OCI-LY1 (cell line): ENCODE measurements around the gene DHX8.

Experiments used
- H2AFZ ChIP-seq: fragments of 200-600 bp; sonication (generic), shearing (Covaris generic); 2 replicates; pipeline ENCODE4 v1.6.0; 2014; ENCODE audit warnings: antibody characterized with exemption, mild to moderate bottlenecking, low read length
- H3F3A ChIP-seq: fragments of 200-600 bp; sonication (generic), shearing (Covaris generic); 2 replicates; pipeline ENCODE4 v1.6.0; 2014; ENCODE audit warnings: mild to moderate bottlenecking, antibody characterized with exemption, low read length, moderate library complexity; ENCODE audit not compliant: insufficient read depth
- H3K27ac ChIP-seq: fragments of 200-600 bp; sonication (generic); 2 replicates; pipeline ENCODE4 v1.5.1; 2014; ENCODE audit warnings: low read length, mixed run types, mild to moderate bottlenecking, low read depth; ENCODE audit not compliant: poor library complexity, severe bottlenecking
- H3K27me3 ChIP-seq: fragments of 200-600 bp; sonication (generic); 2 replicates; pipeline ENCODE4 v1.6.0; 2014; ENCODE audit warnings: antibody characterized with exemption, mild to moderate bottlenecking, low read length, moderate library complexity; ENCODE audit not compliant: insufficient read depth
- H3K36me3 ChIP-seq: fragments of 200-600 bp; sonication (generic); 2 replicates; pipeline ENCODE4 v1.6.1; 2014; ENCODE audit warnings: mild to moderate bottlenecking, antibody characterized with exemption, low read length, moderate library complexity, mixed read lengths; ENCODE audit not compliant: insufficient read depth
- H3K4me1 ChIP-seq: fragments of 200-600 bp; sonication (generic); 2 replicates; pipeline ENCODE4 v1.5.1; 2014; ENCODE audit warnings: mild to moderate bottlenecking, low read length, moderate library complexity; ENCODE audit not compliant: insufficient read depth, severe bottlenecking
- H3K4me2 ChIP-seq: fragments of 200-600 bp; sonication (generic), shearing (Covaris generic); 2 replicates; pipeline ENCODE4 v1.6.1; 2014; ENCODE audit warnings: low read length
- H3K4me3 ChIP-seq: fragments of 200-600 bp; sonication (generic); 2 replicates; pipeline ENCODE4 v1.5.1; 2014; ENCODE audit warnings: low read length, low read depth, mild to moderate bottlenecking, mixed read lengths; ENCODE audit not compliant: poor library complexity, severe bottlenecking
- H3K79me2 ChIP-seq: fragments of 200-600 bp; shearing (Covaris generic); 2 replicates; pipeline ENCODE4 v1.6.1; 2016; ENCODE audit warnings: mixed run types, low read length, mixed read lengths; ENCODE audit not compliant: insufficient read depth
- H3K9ac ChIP-seq: fragments of 200-600 bp; sonication (generic), shearing (Covaris generic); 2 replicates; pipeline ENCODE4 v1.6.1; 2014; ENCODE audit warnings: mild to moderate bottlenecking, low read length, mixed read lengths
- H3K9me2 ChIP-seq: fragments of 200-600 bp; sonication (generic), shearing (Covaris generic); 2 replicates; pipeline ENCODE4 v1.6.1; 2014; ENCODE audit warnings: low read depth, mild to moderate bottlenecking, low read length, mixed read lengths
- H3K9me3 ChIP-seq: fragments of 200-600 bp; shearing (Covaris generic); 2 replicates; pipeline ENCODE4 v1.6.1; 2014; ENCODE audit warnings: low read length, mixed read lengths
- H4K20me1 ChIP-seq: fragments of 200-600 bp; sonication (generic), shearing (Covaris generic); 2 replicates; pipeline ENCODE4 v1.6.0; 2016; ENCODE audit warnings: mild to moderate bottlenecking, low read length; ENCODE audit not compliant: insufficient read depth
- EZH2 ChIP-seq: fragments of 200-600 bp; sonication (generic), shearing (Covaris generic); IDR thresholded peaks from 2 replicates; pipeline ENCODE4 v1.8.0; 2017; ENCODE audit warnings: borderline replicate concordance, mixed run types, mild to moderate bottlenecking, antibody characterized with exemption, low read length, moderate library complexity, mixed read lengths
- TF ChIP-seq, protein P1 (sequence below): fragments of 200-600 bp; sonication (generic), shearing (Covaris generic); IDR thresholded peaks from 2 replicates; pipeline ENCODE4 v1.5.1; 2017; ENCODE audit warnings: mild to moderate bottlenecking, antibody characterized with exemption, low read length, moderate library complexity, mixed read lengths

Gene DHX8

GRCh38 chr17:43453331-43453812 is 30.4 kb upstream of the DHX8 start:
- Histone ChIP-seq H3K9me3 (no peaks in the 10 kb centered on the region), H3K9me2 (no peaks in the 10 kb centered on the region), H3K27ac (no peak overlapping the region), H3K9ac (no peak overlapping the region), H3K4me1 (no peaks in the 10 kb centered on the region), H3K79me2 (no peaks in the 10 kb centered on the region), H2AFZ (no peak overlapping the region), H3K36me3 (no peaks in the 10 kb centered on the region), H4K20me1 (no peaks in the 10 kb centered on the region), H3K4me2 (no peak overlapping the region), H3K27me3 (no peaks in the 10 kb centered on the region), H3K4me3 (no peak overlapping the region), H3F3A (no peaks in the 10 kb centered on the region)
- no peak for TF ChIP-seq EZH2
- TF ChIP-seq, protein P1, sequence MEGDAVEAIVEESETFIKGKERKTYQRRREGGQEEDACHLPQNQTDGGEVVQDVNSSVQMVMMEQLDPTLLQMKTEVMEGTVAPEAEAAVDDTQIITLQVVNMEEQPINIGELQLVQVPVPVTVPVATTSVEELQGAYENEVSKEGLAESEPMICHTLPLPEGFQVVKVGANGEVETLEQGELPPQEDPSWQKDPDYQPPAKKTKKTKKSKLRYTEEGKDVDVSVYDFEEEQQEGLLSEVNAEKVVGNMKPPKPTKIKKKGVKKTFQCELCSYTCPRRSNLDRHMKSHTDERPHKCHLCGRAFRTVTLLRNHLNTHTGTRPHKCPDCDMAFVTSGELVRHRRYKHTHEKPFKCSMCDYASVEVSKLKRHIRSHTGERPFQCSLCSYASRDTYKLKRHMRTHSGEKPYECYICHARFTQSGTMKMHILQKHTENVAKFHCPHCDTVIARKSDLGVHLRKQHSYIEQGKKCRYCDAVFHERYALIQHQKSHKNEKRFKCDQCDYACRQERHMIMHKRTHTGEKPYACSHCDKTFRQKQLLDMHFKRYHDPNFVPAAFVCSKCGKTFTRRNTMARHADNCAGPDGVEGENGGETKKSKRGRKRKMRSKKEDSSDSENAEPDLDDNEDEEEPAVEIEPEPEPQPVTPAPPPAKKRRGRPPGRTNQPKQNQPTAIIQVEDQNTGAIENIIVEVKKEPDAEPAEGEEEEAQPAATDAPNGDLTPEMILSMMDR: no peak

DNA sequence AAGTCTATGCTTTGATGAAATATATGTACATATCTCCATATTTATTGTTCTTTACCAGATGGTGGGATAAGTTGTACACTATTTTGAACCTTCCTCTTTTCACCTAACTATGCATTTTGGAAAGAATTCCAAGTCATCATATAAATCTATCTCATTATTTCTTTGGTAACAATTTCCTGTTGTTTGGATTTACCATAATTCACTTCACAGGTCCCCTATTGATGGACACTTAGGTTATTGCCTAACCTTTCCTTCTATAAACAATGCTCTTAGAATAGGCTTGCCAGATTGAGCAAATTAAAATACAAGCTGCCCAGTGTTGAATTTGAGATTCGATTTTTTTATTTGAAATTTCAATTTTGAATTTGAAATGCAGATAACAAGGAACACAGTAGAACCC is 28.9 kb upstream of the DHX8 start:
- Histone ChIP-seq H3K27ac (no peak overlapping the region), H2AFZ (no peak overlapping the region), H3K4me2 (no peak overlapping the region), H3K9me2 (no peaks in the 10 kb centered on the region), H3K79me2 (no peaks in the 10 kb centered on the region), H4K20me1 (no peaks in the 10 kb centered on the region), H3K9me3 (no peaks in the 10 kb centered on the region), H3F3A (no peaks in the 10 kb centered on the region), H3K36me3 (no peaks in the 10 kb centered on the region), H3K4me3 (no peak overlapping the region), H3K9ac (no peak overlapping the region), H3K4me1 (no peaks in the 10 kb centered on the region), H3K27me3 (no peaks in the 10 kb centered on the region)
- no peak for TF ChIP-seq EZH2
- TF ChIP-seq, protein P1: no peak

DNA sequence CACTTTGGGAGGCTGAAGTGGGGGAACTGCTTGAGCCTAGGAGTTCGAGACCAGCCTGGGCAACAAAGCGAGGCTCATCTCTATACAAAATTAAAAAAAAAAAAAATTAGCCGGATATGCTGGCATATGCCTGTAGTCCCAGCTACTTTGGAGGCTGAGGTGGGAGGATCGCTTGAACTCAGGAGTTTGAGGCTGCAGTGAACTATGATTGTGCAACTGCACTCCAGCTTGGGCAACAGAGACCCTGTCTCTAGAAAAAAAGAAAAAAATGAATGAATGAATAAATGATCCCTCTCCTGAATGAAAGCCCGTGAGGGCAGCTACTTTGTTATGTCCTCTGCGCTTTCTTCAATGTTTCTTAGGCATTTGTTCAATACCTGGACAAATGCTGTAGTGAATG is 27.7 kb upstream of the DHX8 start:
- TF ChIP-seq, protein P1: no peak
- no peak for TF ChIP-seq EZH2
- H3K36me3 ChIP-seq: no peaks in the 10 kb centered on the region
- no peak overlapping the region for H3K9ac ChIP-seq
- H3K27ac ChIP-seq: no peak overlapping the region
- H3K9me2 ChIP-seq: no peaks in the 10 kb centered on the region
- no peaks in the 10 kb centered on the region for H3F3A ChIP-seq
- H3K27me3 ChIP-seq: no peaks in the 10 kb centered on the region
- H3K4me3 ChIP-seq: no peak overlapping the region
- no peaks in the 10 kb centered on the region for H3K9me3 ChIP-seq
- no peaks in the 10 kb centered on the region for H3K79me2 ChIP-seq
- H2AFZ ChIP-seq: no peak overlapping the region
- H3K4me2 ChIP-seq: no peak overlapping the region
- H4K20me1 ChIP-seq: no peaks in the 10 kb centered on the region
- no peaks in the 10 kb centered on the region for H3K4me1 ChIP-seq
